GM19193 (cell line): Measurements from ENCODE around the gene LRRC56.

Source experiments
- POLR2A ChIP-seq: IDR thresholded peaks from 4 replicates; pipeline ENCODE4 v1.6.1; 2011; ENCODE audit not compliant: insufficient read depth, insufficient read length; ENCODE audit errors: extremely low read depth

Gene LRRC56

DNA sequence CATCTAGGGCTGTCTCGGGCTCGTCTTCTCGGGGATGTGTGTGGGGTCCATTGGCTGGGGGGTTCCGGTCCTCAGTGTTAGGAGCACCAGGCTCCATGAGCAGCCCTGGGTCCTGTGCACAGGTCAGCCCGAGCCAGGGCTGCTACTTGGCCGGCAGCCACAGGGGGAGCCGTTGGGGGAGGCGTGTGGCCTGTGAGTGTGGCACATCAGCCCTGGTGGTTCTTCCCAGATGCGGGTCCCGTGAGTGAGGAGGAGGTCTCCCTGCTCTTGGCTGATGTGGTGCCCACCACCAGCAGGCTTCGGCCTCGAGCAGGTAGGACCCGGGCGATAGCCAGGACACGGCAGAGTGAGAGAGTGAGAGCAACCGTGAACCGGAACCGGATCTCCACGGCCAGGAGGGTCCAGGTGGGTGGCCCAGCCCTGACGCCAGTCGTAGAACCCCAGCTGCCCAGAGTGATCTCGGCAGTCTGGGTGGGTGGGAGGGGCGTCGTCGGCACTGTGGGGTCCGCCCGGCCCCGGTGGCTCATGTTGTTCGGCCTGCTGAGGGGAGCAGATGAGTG is 59.9 kb downstream of the LRRC56 start:
- TF ChIP-seq POLR2A = no peak

DNA sequence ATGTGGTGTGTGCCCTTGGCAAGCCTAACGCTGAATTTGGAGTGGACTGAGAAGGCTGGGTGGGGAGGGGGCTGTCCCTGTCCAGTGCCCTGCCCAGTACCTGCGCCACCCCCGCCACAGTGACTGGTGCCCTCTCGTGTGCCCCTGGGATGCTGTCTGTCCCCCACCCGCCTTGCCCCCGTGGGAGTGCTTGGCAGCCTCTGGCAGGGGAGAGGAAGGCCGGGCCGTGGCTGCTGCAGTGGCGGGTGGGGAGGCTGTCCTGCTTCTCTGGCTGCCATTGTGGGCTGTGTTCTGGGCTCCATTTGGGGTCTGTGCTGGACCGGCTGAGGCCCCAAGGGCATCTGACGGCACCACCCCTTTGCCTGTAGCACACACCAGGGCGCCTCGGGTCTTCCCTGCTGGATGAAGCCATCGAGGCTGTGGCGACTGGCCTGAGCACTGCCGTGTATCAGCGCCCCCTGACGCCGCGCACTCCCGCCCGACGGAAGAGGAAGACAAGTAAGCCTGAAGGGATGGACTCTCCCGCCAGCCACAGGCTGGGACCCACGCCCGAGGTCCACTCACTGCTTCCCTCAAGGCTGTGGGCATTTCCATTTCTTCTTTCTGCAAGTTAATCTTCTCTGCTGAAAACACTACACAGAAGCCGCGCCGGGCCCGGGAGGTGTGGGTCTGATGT is 60.8 kb downstream of the LRRC56 start:
- TF ChIP-seq POLR2A = no peak

DNA sequence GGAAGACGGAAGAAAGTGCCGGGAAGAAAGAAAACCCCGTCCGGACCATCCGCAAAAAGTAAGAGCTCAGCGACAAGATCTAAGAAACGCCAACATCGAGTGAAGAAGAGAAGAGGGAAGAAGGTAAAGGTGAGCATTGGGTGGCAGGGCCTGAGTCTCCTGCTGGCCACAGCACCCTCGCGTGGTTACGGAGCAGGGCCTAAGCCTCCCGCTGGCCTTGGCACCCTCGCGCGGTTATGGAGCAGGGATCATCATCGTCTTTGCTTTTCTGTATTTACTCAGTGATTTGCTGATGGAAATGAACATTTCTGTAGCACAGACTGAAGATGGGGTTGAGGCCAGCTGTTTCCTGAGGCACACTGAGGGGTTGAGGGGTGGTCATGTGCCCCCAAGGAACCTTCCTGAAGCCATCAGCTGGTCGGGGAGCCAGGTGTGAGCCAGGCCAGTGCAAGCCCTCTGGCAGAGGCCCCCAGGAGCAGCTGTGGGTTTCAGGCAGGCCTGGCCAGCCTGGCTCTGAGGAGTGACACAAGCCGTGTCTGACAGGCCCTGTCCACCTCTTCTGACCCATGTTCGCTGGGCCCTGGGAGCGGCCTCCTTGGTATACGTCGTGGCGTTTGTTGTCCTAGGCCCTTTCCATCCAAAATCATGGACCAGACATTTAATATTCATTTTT is 64.4 kb downstream of the LRRC56 start:
- TF ChIP-seq POLR2A = no peak

DNA sequence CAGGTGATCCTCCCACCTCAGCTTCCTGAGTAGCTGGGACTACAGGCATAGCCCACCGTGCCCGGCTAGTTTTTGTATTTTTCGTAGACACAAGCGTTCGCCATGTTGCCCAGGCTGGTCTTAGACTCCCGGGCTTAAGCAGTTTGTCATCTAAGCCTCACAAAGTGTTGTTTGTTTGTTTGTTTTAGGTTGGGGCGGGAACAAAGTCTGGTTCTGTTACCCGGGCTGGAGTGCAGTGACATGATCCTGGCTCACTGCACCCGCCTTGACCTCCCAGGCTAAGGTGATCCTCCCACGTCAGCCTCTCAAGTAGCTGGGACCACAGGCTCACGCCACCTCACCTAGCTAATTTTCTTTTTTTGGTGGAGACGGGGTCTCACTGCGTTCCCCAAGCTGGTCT is 65.8 kb downstream of the LRRC56 start:
- no peak for TF ChIP-seq POLR2A
